22Rv1 (cell line): Measurements from ENCODE around the gene LRMDA.

Experiments
- H3K27ac ChIP-seq: fragments of 450-650 bp; 2 replicates; pipeline ENCODE4 v1.5.1; 2017
- CTCF ChIP-seq: fragments of 450-650 bp; IDR thresholded peaks from 2 replicates; pipeline ENCODE4 v1.5.1; 2017; ENCODE audit warnings: mild to moderate bottlenecking
- ZFX ChIP-seq: fragments of 450-650 bp; IDR thresholded peaks from 2 replicates; pipeline ENCODE4 v1.6.1; 2017; ENCODE audit warnings: antibody characterized with exemption, borderline replicate concordance

LRMDA gene

GRCh38 chr10:76543655-76544054, 1112.2 kb downstream of the LRMDA start:
- H3K27ac ChIP-seq, result no peak overlapping the region
- TF ChIP-seq CTCF (no peak), ZFX (no peak)

GRCh38 chr10:76544789-76545188, 1113.4 kb downstream of the LRMDA start:
- no peak overlapping the region for H3K27ac ChIP-seq

GRCh38 chr10:76546411-76546810, 1115.0 kb downstream of the LRMDA start:
- H3K27ac ChIP-seq, result no peak overlapping the region
- no peak for TF ChIP-seq CTCF
- no peak for TF ChIP-seq ZFX

More at GRCh38 chr10:76544789-76545188, 1113.4 kb downstream of the LRMDA start:
- TF ChIP-seq CTCF (no peak), ZFX (no peak)

GRCh38 chr10:76547352-76547972, 1116.0 kb downstream of the LRMDA start:
- TF ChIP-seq ZFX, result no peak
- TF ChIP-seq CTCF, result peak; percentile 81
- H3K27ac ChIP-seq, result no peak overlapping the region

GRCh38 chr10:76548716-76549115, 1117.3 kb downstream of the LRMDA start:
- TF ChIP-seq CTCF, result no peak

GRCh38 chr10:76549171-76549570, 1117.7 kb downstream of the LRMDA start:
- TF ChIP-seq CTCF (no peak), ZFX (no peak)
- no peak overlapping the region for H3K27ac ChIP-seq

More at GRCh38 chr10:76548716-76549115, 1117.3 kb downstream of the LRMDA start:
- H3K27ac ChIP-seq, result no peak overlapping the region

- H3K27ac ChIP-seq, result no peak overlapping the region
- TF ChIP-seq ZFX, result no peak
- no peak for TF ChIP-seq CTCF
Observed at GRCh38 chr10:76550806-76551205, 1119.4 kb downstream of the LRMDA start.
